ENCODE measurements around the gene URB2.
A peak's percentile ranks its signal among the peaks of the same experiment; 100 is the strongest.

Gene URB2

GRCh38 chr1:229623225-229623624 is 2.8 kb upstream of the URB2 start:
- TF ChIP-seq CTCF (IDR thresholded peaks at IDR 0.05; ENCODE audit: insufficient read depth, low read depth, low read length, missing control alignments): no peak

GRCh38 chr1:229623838-229624237 is 2.2 kb upstream of the URB2 start:
- H3K4me3 ChIP-seq (ENCODE audit: low read depth, low read length): peak overlapping the region; percentile 3; the same call in 1 of the 2 replicates
- TF ChIP-seq CTCF (IDR thresholded peaks at IDR 0.05; ENCODE audit: insufficient read depth, low read depth, low read length, missing control alignments): no peak
- DNase-seq (ENCODE audit: low read depth): peak; percentile 23

More at GRCh38 chr1:229623225-229623624, 2.8 kb upstream of the URB2 start:
- no peak for DNase-seq (ENCODE audit: low read depth)
- H3K4me3 ChIP-seq (ENCODE audit: low read depth, low read length): no peak overlapping the region

- no peak for DNase-seq (ENCODE audit: low read depth)
- H3K4me3 ChIP-seq (ENCODE audit: low read depth, low read length): peak overlapping the region; percentile 86
- TF ChIP-seq CTCF (IDR thresholded peaks at IDR 0.05; ENCODE audit: insufficient read depth, low read depth, low read length, missing control alignments): no peak
Measured at GRCh38 chr1:229624521-229625070, 1.5 kb upstream of the URB2 start.

DNA sequence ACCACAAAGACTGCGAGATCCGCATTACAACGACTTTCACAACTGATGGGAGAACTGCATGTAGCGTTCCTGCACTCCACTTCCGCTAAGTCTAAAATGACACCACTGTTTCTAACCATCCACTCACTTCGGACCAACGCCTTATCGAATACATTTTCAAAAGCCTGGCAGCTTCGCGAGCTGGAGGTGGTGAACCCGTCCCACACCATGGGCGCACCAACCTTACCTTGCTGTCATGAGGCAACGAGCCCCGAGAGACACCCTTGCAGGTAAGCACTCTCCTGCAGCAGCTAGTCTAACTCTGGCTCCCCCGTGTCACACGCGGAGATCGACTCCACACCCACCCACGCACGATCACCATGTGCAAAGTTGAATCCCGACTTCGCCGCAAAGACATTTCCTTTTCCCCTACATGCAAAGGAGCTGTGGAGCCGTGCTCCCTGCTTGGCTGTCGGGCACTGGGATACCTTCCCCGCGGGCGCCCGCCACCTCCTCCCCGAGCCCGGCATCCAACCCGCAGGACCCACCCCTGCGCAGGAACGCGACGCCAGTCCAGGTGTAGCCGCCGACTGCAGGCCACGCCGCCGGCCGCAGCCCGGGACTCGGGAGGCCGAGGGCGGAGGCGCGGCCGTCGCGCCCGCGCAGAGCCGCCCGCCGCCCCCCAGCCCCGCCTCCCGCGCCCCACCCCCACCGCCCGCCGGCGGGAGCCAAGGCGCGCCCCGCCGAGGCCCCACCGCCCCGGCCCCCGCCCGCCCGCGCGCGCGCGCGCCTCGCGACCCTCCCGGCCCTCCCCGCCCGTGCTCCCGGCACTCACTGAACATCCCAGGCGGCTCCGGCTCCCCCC is 754 bp upstream of the URB2 start:
- peak; percentile 61 for DNase-seq (ENCODE audit: low read depth)
- TF ChIP-seq CTCF (IDR thresholded peaks at IDR 0.05; ENCODE audit: insufficient read depth, low read depth, low read length, missing control alignments): no peak
- H3K4me3 ChIP-seq (ENCODE audit: low read depth, low read length): peak overlapping the region; percentile 86

- no peak for DNase-seq (ENCODE audit: low read depth)
- H3K4me3 ChIP-seq (ENCODE audit: low read depth, low read length): peak overlapping the region; percentile 77
- TF ChIP-seq CTCF (IDR thresholded peaks at IDR 0.05; ENCODE audit: insufficient read depth, low read depth, low read length, missing control alignments): no peak
Measured at GRCh38 chr1:229627003-229627402, 956 bp downstream of the URB2 start.

- H3K4me3 ChIP-seq (ENCODE audit: low read depth, low read length): no peak overlapping the region
- no peak for DNase-seq (ENCODE audit: low read depth)
- no peak for TF ChIP-seq CTCF (IDR thresholded peaks at IDR 0.05; ENCODE audit: insufficient read depth, low read depth, low read length, missing control alignments)
Measured at GRCh38 chr1:229629261-229629660, 3.2 kb downstream of the URB2 start.
